ENCODE measurements around the gene OR51B5. TPM values are rescaled to one million over a fixed set of nuclear protein-coding genes. Genes with fewer than 3 reads are reported as not detected.

Gene OR51B5
- total RNA-seq, 2 experiments from 2014 or later = 0.16 TPM; not detected in 1

DNA sequence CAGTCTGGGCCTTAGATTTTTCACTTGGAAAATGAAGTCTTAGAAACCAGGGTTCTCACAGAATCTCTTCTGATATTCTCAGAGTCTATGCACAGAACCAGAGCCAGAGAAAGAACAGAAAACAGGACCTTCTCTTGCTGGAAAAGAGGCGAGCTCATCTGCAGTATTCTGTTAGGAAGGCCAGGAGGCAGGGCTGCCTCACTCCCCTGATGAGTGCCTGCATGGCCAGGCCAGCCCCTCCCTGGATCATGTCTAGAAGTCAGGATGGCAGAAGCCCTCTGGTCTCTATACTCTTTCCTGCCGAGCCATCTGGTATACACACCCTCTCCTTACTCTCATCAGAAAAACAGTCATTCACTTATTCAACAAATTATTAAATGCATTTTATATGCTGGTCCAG is 41.0 kb upstream of the OR51B5 start:
- Histone ChIP-seq H3K79me2 (ENCODE audit: insufficient read depth, low read depth, low read length) (no peaks in the 10 kb centered on the region), H3K9me2 (ENCODE audit: insufficient read depth, low read length) (no peaks in the 10 kb centered on the region), H3K4me1 (ENCODE audit: insufficient read depth, low read length, poor library complexity, severe bottlenecking) (no peaks in the 10 kb centered on the region), H3K9me3 (ENCODE audit: low read length) (no peaks in the 10 kb centered on the region), H3K27ac (ENCODE audit: low read depth, low read length, poor library complexity, severe bottlenecking) (no peak overlapping the region), H3K4me2 (ENCODE audit: low read length) (no peak overlapping the region), H4K20me1 (ENCODE audit: insufficient read depth, low read length) (no peaks in the 10 kb centered on the region), H2AFZ (ENCODE audit: low read length) (no peak overlapping the region), H3K4me3 (ENCODE audit: low read depth, low read length, poor library complexity, severe bottlenecking) (no peak overlapping the region), H3K36me3 (ENCODE audit: insufficient read depth, low read length) (no peaks in the 10 kb centered on the region)
- ChIA-PET POLR2A (no interaction called here), CTCF (ENCODE audit: unreplicated experiment) (no interaction called here)
- no TSS peak for BruUV-seq (replicated peaks)
- intact Hi-C loops (cut with micrococcal nuclease; ENCODE audit: unreplicated experiment) = loop anchor here (5.0 kb wide), 1 partner anchor 757 kb away; no protein-coding TSS in a partner anchor
- no peak for TF ChIP-seq EZH2phosphoT487 (IDR thresholded peaks at IDR 0.05; ENCODE audit: borderline replicate concordance, low read depth, low read length)
- TF ChIP-seq, protein P1, sequence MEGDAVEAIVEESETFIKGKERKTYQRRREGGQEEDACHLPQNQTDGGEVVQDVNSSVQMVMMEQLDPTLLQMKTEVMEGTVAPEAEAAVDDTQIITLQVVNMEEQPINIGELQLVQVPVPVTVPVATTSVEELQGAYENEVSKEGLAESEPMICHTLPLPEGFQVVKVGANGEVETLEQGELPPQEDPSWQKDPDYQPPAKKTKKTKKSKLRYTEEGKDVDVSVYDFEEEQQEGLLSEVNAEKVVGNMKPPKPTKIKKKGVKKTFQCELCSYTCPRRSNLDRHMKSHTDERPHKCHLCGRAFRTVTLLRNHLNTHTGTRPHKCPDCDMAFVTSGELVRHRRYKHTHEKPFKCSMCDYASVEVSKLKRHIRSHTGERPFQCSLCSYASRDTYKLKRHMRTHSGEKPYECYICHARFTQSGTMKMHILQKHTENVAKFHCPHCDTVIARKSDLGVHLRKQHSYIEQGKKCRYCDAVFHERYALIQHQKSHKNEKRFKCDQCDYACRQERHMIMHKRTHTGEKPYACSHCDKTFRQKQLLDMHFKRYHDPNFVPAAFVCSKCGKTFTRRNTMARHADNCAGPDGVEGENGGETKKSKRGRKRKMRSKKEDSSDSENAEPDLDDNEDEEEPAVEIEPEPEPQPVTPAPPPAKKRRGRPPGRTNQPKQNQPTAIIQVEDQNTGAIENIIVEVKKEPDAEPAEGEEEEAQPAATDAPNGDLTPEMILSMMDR (conservative IDR thresholded peaks at IDR 0.05; ENCODE audit: low read length) = no peak
- no peak for DNase-seq (ENCODE audit: low spot score)

DNA sequence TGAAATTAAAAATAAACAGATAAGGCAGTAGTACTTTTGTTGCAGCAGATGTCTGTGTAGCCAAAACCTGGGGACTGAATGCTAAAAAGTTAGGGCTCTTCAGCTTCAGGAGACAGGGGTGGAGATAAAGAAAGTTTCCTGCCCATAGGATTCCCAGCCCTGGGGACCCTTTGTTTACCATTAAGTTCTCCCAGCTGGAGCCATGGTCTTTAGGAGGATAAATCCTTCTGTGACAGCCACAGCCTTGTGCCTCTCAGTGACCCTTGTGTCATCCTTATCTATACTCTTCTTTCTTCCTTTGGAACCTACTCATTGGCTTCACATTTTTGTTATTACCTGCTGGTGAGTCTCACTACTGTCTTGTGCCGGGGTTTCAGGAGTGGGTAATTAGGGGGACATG is 40.3 kb upstream of the OR51B5 start, which contains the start of gene OR51M1:
Gene OR51M1, plus strand, starts transcription at position 237 of the 400 bp plus-strand sequence. CDS start 5,587 bp downstream, outside the sequence.
- Histone ChIP-seq H4K20me1 (ENCODE audit: insufficient read depth, low read length) (no peaks in the 10 kb centered on the region), H3K4me1 (ENCODE audit: insufficient read depth, low read length, poor library complexity, severe bottlenecking) (no peaks in the 10 kb centered on the region), H3K9me2 (ENCODE audit: insufficient read depth, low read length) (no peaks in the 10 kb centered on the region), H2AFZ (ENCODE audit: low read length) (no peak within 1 kb of the TSS), H3K79me2 (ENCODE audit: insufficient read depth, low read depth, low read length) (no peaks in the 10 kb centered on the region), H3K4me3 (ENCODE audit: low read depth, low read length, poor library complexity, severe bottlenecking) (no peak within 1 kb of the TSS), H3K9me3 (ENCODE audit: low read length) (no peaks in the 10 kb centered on the region), H3K36me3 (ENCODE audit: insufficient read depth, low read length) (no peaks in the 10 kb centered on the region), H3K27ac (ENCODE audit: low read depth, low read length, poor library complexity, severe bottlenecking) (no peak within 1 kb of the TSS), H3K4me2 (ENCODE audit: low read length) (no peak within 1 kb of the TSS)
- BruUV-seq (replicated peaks) = no TSS peak
- no peak for DNase-seq (ENCODE audit: low spot score)
- ChIA-PET CTCF (ENCODE audit: unreplicated experiment) (no interaction called here), POLR2A (no interaction called here)
- intact Hi-C loops (cut with micrococcal nuclease; ENCODE audit: unreplicated experiment) = loop anchor here (5.0 kb wide), 1 partner anchor 756 kb away; no protein-coding TSS in a partner anchor
- no peak for TF ChIP-seq EZH2phosphoT487 (IDR thresholded peaks at IDR 0.05; ENCODE audit: borderline replicate concordance, low read depth, low read length)
- TF ChIP-seq, protein P1 (conservative IDR thresholded peaks at IDR 0.05; ENCODE audit: low read length) = no peak

DNA sequence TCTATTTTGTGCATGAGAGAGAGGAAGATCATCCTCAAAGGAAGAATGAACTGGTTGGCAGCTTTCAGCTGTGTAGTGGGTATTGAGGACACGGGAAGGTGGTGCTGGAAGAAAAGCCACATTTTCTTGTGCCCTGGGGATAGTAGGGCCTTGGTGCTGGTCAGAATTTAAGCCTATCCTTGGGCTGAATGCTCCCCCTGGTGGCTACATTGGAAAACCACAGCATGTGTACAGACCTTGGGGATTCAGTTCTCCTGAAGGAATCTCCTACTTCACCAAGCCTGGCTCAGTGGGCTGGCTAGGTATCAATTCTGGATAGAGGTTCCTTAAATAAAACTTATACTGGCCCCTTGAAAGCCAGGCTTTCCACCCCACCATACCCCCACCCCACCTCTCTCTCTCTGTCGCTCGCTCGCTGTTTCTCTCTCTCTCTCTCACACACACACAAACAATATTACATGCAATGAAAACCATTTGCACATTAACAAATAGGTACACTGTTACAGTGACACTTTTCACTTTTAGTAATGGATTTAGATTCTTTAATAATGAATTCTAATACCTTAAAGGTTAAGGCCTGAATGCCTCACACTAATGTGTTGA is 37.5 kb upstream of the OR51B5 start:
- Histone ChIP-seq H3K27ac (ENCODE audit: low read depth, low read length, poor library complexity, severe bottlenecking) (no peak overlapping the region), H3K4me2 (ENCODE audit: low read length) (no peak overlapping the region), H4K20me1 (ENCODE audit: insufficient read depth, low read length) (no peaks in the 10 kb centered on the region), H3K9me3 (ENCODE audit: low read length) (no peaks in the 10 kb centered on the region), H3K4me1 (ENCODE audit: insufficient read depth, low read length, poor library complexity, severe bottlenecking) (no peaks in the 10 kb centered on the region), H3K79me2 (ENCODE audit: insufficient read depth, low read depth, low read length) (no peaks in the 10 kb centered on the region), H3K4me3 (ENCODE audit: low read depth, low read length, poor library complexity, severe bottlenecking) (no peak overlapping the region), H3K9me2 (ENCODE audit: insufficient read depth, low read length) (no peaks in the 10 kb centered on the region), H2AFZ (ENCODE audit: low read length) (no peak overlapping the region), H3K36me3 (ENCODE audit: insufficient read depth, low read length) (no peaks in the 10 kb centered on the region)
- ChIA-PET POLR2A (no interaction called here), CTCF (ENCODE audit: unreplicated experiment) (no interaction called here)
- intact Hi-C loops (cut with micrococcal nuclease; ENCODE audit: unreplicated experiment) = loop anchor here (2.0 to 5.0 kb wide), 2 partner anchors 256 to 754 kb away; no protein-coding TSS in a partner anchor
- DNase-seq (ENCODE audit: low spot score) = peak; percentile 61
- no TSS peak for BruUV-seq (replicated peaks)
- no peak for TF ChIP-seq EZH2phosphoT487 (IDR thresholded peaks at IDR 0.05; ENCODE audit: borderline replicate concordance, low read depth, low read length)
- TF ChIP-seq, protein P1 (conservative IDR thresholded peaks at IDR 0.05; ENCODE audit: low read length) = peak; percentile 87
